OCI-LY3 (cell line): Measurements from ENCODE around the gene TEX261.

Experiments
- H2AFZ ChIP-seq: fragments of 200-600, 300-600 bp; shearing (Covaris generic); 2 replicates; pipeline ENCODE4 v1.6.0; 2014; ENCODE audit warnings: antibody characterized with exemption, low read depth, low read length
- H3K27ac ChIP-seq: fragments of 200-600, 300-600 bp; sonication (generic); 2 replicates; pipeline ENCODE4 v1.5.1; 2014; ENCODE audit warnings: mild to moderate bottlenecking, low read length, moderate library complexity, mixed read lengths
- H3K27me3 ChIP-seq: fragments of 200-600, 300-600 bp; sonication (generic); 2 replicates; pipeline ENCODE4 v1.6.1; 2014; ENCODE audit warnings: low read depth, low read length, mixed read lengths
- H3K36me3 ChIP-seq: fragments of 200-600, 300-600 bp; sonication (generic); replicated peaks from 2 replicates; pipeline ENCODE3; 2014; ENCODE audit warnings: low read depth, low read length, mixed read lengths
- H3K4me1 ChIP-seq: fragments of 300-600, 200-600 bp; sonication (generic); 2 replicates; pipeline ENCODE4 v1.6.1; 2014; ENCODE audit warnings: low read length, mixed read lengths
- H3K4me2 ChIP-seq: fragments of 200-600, 300-600 bp; sonication (generic); 2 replicates; pipeline ENCODE4 v1.6.1; 2014; ENCODE audit warnings: low read length, mixed read lengths
- H3K4me3 ChIP-seq: fragments of 300-600, 200-600 bp; sonication (generic); 2 replicates; pipeline ENCODE4 v1.5.1; 2014; ENCODE audit warnings: antibody characterized with exemption, mild to moderate bottlenecking, low read length, moderate library complexity
- H3K79me2 ChIP-seq: fragments of 300-600, 200-600 bp; shearing (Covaris generic); 2 replicates; pipeline ENCODE4 v1.6.1; 2014; ENCODE audit warnings: mild to moderate bottlenecking, low read length, mixed read lengths
- H3K9ac ChIP-seq: fragments of 300-600, 200-600 bp; shearing (Covaris generic); 2 replicates; pipeline ENCODE4 v1.6.0; 2014; ENCODE audit warnings: mild to moderate bottlenecking, low read length, moderate library complexity
- H3K9me3 ChIP-seq: fragments of 200-600, 300-600 bp; shearing (Covaris generic); 2 replicates; pipeline ENCODE4 v1.6.1; 2014; ENCODE audit warnings: low read length, mixed read lengths; ENCODE audit not compliant: insufficient read depth
- H4K20me1 ChIP-seq: fragments of 200-600, 300-600 bp; sonication (generic); 2 replicates; pipeline ENCODE4 v1.6.1; 2016; ENCODE audit warnings: low read length, mixed read lengths; ENCODE audit not compliant: insufficient read depth
- EZH2phosphoT487 ChIP-seq: fragments of 200-600 bp; shearing (Covaris generic); IDR thresholded peaks from 2 replicates; pipeline ENCODE4 v1.6.1; 2018; ENCODE audit warnings: antibody characterized with exemption, mixed run types, low read depth
- TF ChIP-seq, protein P1 (sequence below): fragments of 200-600, 300-600 bp; sonication (generic); IDR thresholded peaks from 2 replicates; pipeline ENCODE4 v1.5.1; 2014; ENCODE audit warnings: antibody characterized with exemption, low read length, low read depth

The TEX261 gene

DNA sequence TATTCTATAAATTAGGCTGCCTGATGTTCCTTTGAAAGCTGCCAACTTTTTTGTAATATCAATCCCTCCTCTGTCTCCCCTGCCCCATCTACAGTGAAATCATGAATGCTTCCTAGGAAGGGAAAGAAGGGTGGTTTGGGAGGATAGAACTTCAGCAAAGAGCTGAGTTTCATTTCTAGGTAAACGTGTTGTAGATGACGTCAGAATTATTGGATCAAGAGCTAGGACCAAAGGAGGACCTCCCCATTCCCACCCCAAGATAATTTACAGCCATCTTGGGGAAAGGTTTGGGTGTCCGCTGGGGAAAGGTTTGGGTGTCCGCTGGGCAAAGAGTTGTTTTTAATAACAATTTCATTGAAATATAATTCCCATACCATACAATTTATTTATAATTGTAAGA is 27.5 kb downstream of the TEX261 start:
- Histone ChIP-seq H3K79me2 (no peaks in the 10 kb centered on the region), H3K4me3 (no peak overlapping the region), H3K4me1 (no peaks in the 10 kb centered on the region), H3K9ac (no peak overlapping the region), H3K4me2 (no peak overlapping the region), H3K27ac (no peak overlapping the region), H4K20me1 (no peaks in the 10 kb centered on the region), H3K36me3 (no peaks in the 10 kb centered on the region), H2AFZ (no peak overlapping the region), H3K9me3 (no peaks in the 10 kb centered on the region), H3K27me3 (peaks cover 34% of the 10 kb centered on the region)
- TF ChIP-seq, protein P1, sequence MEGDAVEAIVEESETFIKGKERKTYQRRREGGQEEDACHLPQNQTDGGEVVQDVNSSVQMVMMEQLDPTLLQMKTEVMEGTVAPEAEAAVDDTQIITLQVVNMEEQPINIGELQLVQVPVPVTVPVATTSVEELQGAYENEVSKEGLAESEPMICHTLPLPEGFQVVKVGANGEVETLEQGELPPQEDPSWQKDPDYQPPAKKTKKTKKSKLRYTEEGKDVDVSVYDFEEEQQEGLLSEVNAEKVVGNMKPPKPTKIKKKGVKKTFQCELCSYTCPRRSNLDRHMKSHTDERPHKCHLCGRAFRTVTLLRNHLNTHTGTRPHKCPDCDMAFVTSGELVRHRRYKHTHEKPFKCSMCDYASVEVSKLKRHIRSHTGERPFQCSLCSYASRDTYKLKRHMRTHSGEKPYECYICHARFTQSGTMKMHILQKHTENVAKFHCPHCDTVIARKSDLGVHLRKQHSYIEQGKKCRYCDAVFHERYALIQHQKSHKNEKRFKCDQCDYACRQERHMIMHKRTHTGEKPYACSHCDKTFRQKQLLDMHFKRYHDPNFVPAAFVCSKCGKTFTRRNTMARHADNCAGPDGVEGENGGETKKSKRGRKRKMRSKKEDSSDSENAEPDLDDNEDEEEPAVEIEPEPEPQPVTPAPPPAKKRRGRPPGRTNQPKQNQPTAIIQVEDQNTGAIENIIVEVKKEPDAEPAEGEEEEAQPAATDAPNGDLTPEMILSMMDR: no peak
- no peak for TF ChIP-seq EZH2phosphoT487

DNA sequence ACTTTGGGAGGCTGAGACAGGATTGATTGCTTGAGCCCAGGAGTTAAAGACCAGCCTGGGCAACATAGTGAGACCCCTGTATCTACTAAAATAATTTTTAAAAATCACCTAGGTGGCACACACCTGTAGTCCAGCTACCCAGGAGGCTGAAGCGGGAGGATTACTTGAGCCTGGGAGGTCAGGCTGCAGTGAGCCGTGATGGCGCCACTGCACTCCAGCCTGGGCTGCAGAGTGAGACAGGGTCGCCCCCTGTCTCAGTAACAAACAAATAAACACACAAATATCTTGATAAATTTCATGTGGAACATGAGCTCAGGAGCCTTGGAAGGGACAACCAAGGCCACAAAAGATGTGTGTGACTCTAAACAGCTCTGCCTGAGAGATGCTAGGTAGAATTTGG is 28.0 kb downstream of the TEX261 start:
- no peaks in the 10 kb centered on the region for H3K79me2 ChIP-seq
- H3K4me1 ChIP-seq: no peaks in the 10 kb centered on the region
- no peak overlapping the region for H3K27ac ChIP-seq
- H3K9me3 ChIP-seq: no peaks in the 10 kb centered on the region
- H3K27me3 ChIP-seq: peaks cover 31% of the 10 kb centered on the region
- no peaks in the 10 kb centered on the region for H3K36me3 ChIP-seq
- no peak for TF ChIP-seq EZH2phosphoT487
- TF ChIP-seq, protein P1: no peak
- no peak overlapping the region for H3K9ac ChIP-seq
- H3K4me3 ChIP-seq: no peak overlapping the region
- no peaks in the 10 kb centered on the region for H4K20me1 ChIP-seq
- H2AFZ ChIP-seq: no peak overlapping the region
- no peak overlapping the region for H3K4me2 ChIP-seq

DNA sequence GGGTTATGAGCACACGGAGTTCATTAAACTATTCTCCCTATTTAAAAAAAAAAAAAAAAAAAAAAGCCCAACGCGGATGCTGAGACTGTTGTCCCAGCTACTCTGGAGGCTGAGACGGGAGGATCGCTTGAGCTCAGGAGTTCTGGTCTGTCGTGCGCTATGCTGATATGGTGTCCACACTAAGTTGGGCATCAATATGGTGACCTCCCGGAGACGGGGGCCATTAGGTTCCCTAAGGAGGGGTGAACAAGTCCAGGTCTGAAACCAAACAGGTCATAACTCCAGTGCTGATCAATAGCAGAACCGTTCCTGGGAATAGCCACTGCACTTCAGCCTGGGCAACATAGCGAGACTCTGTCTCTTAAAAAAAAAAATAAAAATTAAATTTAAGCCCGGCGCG is 29.2 kb downstream of the TEX261 start:
- Histone ChIP-seq H2AFZ (no peak overlapping the region), H3K27me3 (peaks cover 22% of the 10 kb centered on the region; the same call in 1 of the 2 replicates), H3K4me1 (no peaks in the 10 kb centered on the region), H3K79me2 (no peaks in the 10 kb centered on the region), H3K9ac (no peak overlapping the region), H3K9me3 (no peaks in the 10 kb centered on the region), H3K4me3 (no peak overlapping the region), H3K27ac (no peak overlapping the region), H3K4me2 (no peak overlapping the region), H4K20me1 (no peaks in the 10 kb centered on the region), H3K36me3 (no peaks in the 10 kb centered on the region)
- TF ChIP-seq EZH2phosphoT487: no peak
- TF ChIP-seq, protein P1: no peak

DNA sequence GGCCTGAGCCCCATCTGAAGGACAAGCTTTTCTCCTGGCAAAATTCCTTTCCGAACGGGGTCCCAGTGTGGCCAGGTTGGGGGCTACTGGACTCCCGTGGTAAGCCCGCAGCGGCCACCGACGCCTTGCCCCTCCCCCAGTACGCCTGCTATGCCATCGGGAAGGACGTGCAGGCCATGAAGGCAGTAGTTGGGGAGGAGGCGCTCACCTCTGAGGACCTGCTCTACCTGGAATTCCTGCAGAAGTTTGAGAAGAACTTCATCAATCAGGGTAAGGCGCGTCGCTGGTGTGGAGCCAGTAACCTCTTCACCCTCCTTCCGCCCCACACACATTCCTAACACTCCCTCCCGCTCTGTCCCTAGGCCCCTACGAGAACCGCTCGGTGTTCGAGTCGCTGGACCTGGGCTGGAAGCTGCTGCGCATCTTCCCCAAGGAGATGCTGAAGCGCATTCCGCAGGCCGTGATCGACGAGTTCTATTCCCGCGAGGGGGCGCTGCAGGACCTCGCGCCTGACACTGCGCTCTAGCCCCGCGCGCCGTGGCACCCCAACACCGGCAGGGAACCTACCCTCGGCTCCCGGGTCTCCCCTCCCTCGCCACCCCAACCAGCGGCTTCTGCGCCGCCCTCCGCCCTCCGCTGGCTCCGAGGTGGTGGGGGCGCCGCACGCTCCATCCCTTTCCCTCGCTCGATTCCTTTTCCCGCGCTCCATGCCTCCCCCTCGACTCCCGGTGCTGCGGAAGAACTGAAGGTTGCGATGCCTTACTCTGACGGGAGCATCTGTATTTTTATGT is 29.9 kb downstream of the TEX261 start:
- Histone ChIP-seq H4K20me1 (no peaks in the 10 kb centered on the region), H3K36me3 (no peaks in the 10 kb centered on the region), H3K4me3 (no peak overlapping the region), H3K27me3 (peaks cover 16% of the 10 kb centered on the region; the same call in 1 of the 2 replicates), H3K79me2 (no peaks in the 10 kb centered on the region), H3K4me1 (no peaks in the 10 kb centered on the region), H3K9me3 (no peaks in the 10 kb centered on the region), H3K27ac (no peak overlapping the region), H2AFZ (no peak overlapping the region), H3K9ac (no peak overlapping the region), H3K4me2 (no peak overlapping the region)
- TF ChIP-seq, protein P1: no peak
- TF ChIP-seq EZH2phosphoT487: no peak
